ENCODE measurements around the gene ALG12.

DNA sequence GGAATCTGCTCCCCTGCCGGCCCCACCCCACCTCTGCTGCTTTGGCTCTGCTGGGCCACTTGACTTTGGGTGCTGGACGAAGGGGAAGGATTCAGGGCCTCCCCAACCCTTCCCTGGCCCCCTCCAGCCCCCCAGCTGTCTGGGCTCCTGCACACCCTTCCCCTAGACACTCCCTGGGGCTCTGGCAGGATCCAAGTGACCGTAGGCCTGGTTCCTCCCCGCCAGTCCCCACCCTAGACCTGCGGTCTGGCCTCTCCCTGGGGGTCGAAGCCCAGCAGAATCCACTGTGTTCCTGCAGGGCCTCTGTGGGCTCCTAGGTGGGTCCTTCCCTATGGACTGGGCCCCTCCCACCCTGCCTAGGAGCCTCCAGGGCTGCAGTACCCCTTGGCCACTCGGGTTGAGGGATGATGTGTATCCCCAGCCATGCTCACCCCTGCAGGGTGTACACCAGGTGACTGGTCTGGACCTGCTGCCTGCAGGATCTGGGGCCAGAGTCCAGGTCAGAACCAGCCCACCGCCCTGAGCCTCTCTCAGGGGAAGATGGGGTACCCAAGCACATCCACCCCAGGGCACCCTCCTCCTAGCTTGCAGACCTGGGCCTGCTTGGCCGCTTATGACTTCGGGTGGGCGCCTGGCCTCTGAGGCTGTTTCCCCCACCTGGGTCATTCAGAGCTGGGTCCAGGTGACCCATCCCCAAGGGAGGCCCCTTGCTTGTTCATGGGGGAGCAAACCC is 48.0 kb upstream of the ALG12 start:
- TF ChIP-seq CTCF (conservative IDR thresholded peaks at IDR 0.05; ENCODE audit: low read length) (no peak), EZH2phosphoT487 (IDR thresholded peaks at IDR 0.05; ENCODE audit: borderline replicate concordance, low read depth, low read length) (no peak)

Measured in OCI-LY7 (cell line).